ENCODE data around the gene EXOG.

DNA sequence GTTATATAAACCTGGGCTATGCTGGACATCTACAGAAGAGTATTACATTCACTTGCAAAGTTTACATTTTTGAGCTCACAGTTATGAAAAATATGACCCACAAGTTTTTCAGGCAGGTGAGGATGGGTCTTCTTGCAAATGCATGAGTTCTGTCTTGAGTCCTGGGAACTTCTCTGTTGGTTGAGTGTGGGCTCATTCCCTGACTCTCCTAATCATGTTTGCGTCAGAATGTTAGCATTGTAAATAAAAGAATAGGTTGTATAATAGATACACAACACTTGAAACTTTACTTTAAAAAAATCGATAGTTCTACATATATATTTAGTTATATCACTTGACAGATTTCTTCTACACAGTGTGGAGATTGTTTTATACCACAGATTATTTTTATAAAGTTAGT is 7.2 kb upstream of the EXOG start:
- TF ChIP-seq, protein P1, sequence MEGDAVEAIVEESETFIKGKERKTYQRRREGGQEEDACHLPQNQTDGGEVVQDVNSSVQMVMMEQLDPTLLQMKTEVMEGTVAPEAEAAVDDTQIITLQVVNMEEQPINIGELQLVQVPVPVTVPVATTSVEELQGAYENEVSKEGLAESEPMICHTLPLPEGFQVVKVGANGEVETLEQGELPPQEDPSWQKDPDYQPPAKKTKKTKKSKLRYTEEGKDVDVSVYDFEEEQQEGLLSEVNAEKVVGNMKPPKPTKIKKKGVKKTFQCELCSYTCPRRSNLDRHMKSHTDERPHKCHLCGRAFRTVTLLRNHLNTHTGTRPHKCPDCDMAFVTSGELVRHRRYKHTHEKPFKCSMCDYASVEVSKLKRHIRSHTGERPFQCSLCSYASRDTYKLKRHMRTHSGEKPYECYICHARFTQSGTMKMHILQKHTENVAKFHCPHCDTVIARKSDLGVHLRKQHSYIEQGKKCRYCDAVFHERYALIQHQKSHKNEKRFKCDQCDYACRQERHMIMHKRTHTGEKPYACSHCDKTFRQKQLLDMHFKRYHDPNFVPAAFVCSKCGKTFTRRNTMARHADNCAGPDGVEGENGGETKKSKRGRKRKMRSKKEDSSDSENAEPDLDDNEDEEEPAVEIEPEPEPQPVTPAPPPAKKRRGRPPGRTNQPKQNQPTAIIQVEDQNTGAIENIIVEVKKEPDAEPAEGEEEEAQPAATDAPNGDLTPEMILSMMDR (IDR thresholded peaks at IDR 0.05), result no peak
- TF ChIP-seq POLR2A (IDR thresholded peaks at IDR 0.05) (no peak), EP300 (IDR thresholded peaks at IDR 0.05) (no peak), POLR2AphosphoS5 (IDR thresholded peaks at IDR 0.05) (no peak)

Measured in suprapubic skin (tissue), 4 donors.